Heart left ventricle (tissue), 13 donors: ENCODE measurements around the gene RBMS3.
"Not testable (repeated sequence)": the region's sequence is repeated elsewhere in the genome, so short reads cannot be mapped to it uniquely, and the experiment has no call there.

Experiments used
- CTCF ChIP-seq, 12 donors: fragments of 200-600 bp; sonication (generic) in 4 of 12; IDR thresholded peaks; one replicate each; pipeline versions ENCODE4 v1.5.0 to v1.8.0; 2018 to 2022; ENCODE audit warnings: antibody characterized with exemption in 12 of 12, mild to moderate bottlenecking in 5 of 12
- POLR2A ChIP-seq, 2 donors: fragments of 450-650 bp; IDR thresholded peaks; one replicate each; pipeline ENCODE4 v1.6.1; 2017; ENCODE audit warnings: antibody characterized with exemption in 2 of 2, mild to moderate bottlenecking in 2 of 2, moderate library complexity in 2 of 2
- donor health status: ischemic (EF 13 %, LVEDD 7.1; RV severe dilation, severe dysfunction).
- donor health status: DM: no; HTN: yes; CAD: no.
- donor health status: DM: no; HTN: no; CAD: no.
- donor health status: ischemic (EF 25% LVEDD 6.9; RV normal size, moderate dysfunction).
- donor health status: ischemic (EF 25% LVEDD 5.7; RV mildly dilated, moderate dysfunction).
- donor health status: ischemic (EF 35%, LVEDD 5.7; RV mildly dilated, moderate dysfunction).
- donor health status: nonischemic (EF 11% LVEDD 7.7; RV severe dilation, severe dysfunction).
- donor health status: DM: yes; HTN: yes; CAD: no.
- donor health status: PGD.
- donor health status: ischemic (EF 29% LVEDD 5.4; RV normal size, mild dysfunction).
- donor health status: nonischemic (EF 23%, LVEDD 6.1; RV moderate dilation, normal function).

- not testable (repeated sequence) for TF ChIP-seq CTCF, POLR2A (IDR thresholded peaks at IDR 0.05)
Measured at GRCh38 chr3:29670476-29670875, 389.6 kb downstream of the RBMS3 start.
